ENCODE measurements around the gene PWWP2B. TPM values are rescaled to one million over a fixed set of nuclear protein-coding genes. Genes with fewer than 3 reads are reported as not detected.

The PWWP2B gene
- total and polyA plus RNA-seq, 2 of the 8 experiments (the other 6 are each of a cell fraction or from before 2014, with no cell fraction given): 5.3 to 10.8 TPM

- DNase-seq (ENCODE audit: low read depth in 1 of 2, low spot score in 2 of 2): no peak
- no peak overlapping the region for H4K5ac ChIP-seq (ENCODE audit: insufficient read length, low read depth, low read length)
- no peak for FAIRE-seq
- no peak overlapping the region for H3K23ac ChIP-seq (ENCODE audit: insufficient read length)
- no peaks in the 10 kb centered on the region for H3K9me3 ChIP-seq (ENCODE audit: insufficient read depth in 2 of 2, low read depth in 1 of 2, low read length in 1 of 2)
- H3K4me3 ChIP-seq (ENCODE audit: extremely low read depth in 1 of 4, insufficient read depth in 2 of 4, low read depth in 3 of 4, low read length in 4 of 4): no peak overlapping the region
- no peak overlapping the region for H3K56ac ChIP-seq (replicated peaks; ENCODE audit: insufficient read length, low read depth, low read length)
- H2AFZ ChIP-seq (ENCODE audit: low read length): no peak overlapping the region
- peaks cover 0 to 6% (median 0%) of the 10 kb centered on the region in 4 experiments; a peak in 2 of 7 replicates for H3K27me3 ChIP-seq (replicated peaks in 1 of 4; ENCODE audit: control insufficient read depth in 3 of 4, extremely low read depth in 1 of 4, insufficient read depth in 3 of 4, low read length in 3 of 4)
- H3K4me1 ChIP-seq (replicated peaks in 1 of 4; ENCODE audit: control insufficient read depth in 3 of 4, insufficient read depth in 4 of 4, low read length in 3 of 4): peaks cover 0 to 6% (median 2%) of the 10 kb centered on the region in 4 experiments; a peak in 3 of 7 replicates
- H3K9ac ChIP-seq (replicated peaks in 1 of 4; ENCODE audit: extremely low read depth in 1 of 4, low read depth in 3 of 4, low read length in 3 of 4): 0 out of 7 replicates have a peak overlapping the region, but pooled peaks of 1 of the 4 experiments have one; percentile 9
- peak overlapping the region; percentile 46; the same call in 1 of the 2 replicates for H2BK15ac ChIP-seq (ENCODE audit: low read length)
- no peak for TF ChIP-seq TCF12 (IDR thresholded peaks at IDR 0.05; ENCODE audit: low read depth, low read length)
- TF ChIP-seq YY1 (IDR thresholded peaks at IDR 0.05; ENCODE audit: low read depth, low read length): no peak
- TF ChIP-seq SIN3A (conservative IDR thresholded peaks at IDR 0.05 in 1 of 2, IDR thresholded peaks at IDR 0.05 in 1 of 2; ENCODE audit: low read depth in 1 of 2, low read length in 2 of 2): no peak
- no peak for TF ChIP-seq TAF1 (IDR thresholded peaks at IDR 0.05; ENCODE audit: low read depth, low read length)
- TF ChIP-seq TBP (IDR thresholded peaks at IDR 0.05; ENCODE audit: low read depth, low read length): no peak
- TF ChIP-seq POU5F1 (IDR thresholded peaks at IDR 0.05; ENCODE audit: low read depth, low read length): no peak
- TF ChIP-seq SIRT6 (IDR thresholded peaks at IDR 0.05; ENCODE audit: low read length): no peak
- no peak for TF ChIP-seq RNF2 (IDR thresholded peaks at IDR 0.05; ENCODE audit: borderline replicate concordance, low read depth, low read length, missing control alignments, poor library complexity, severe bottlenecking)
- no peak for TF ChIP-seq CBX5 (IDR thresholded peaks at IDR 0.05; ENCODE audit: low read depth, low read length)
- no peak for TF ChIP-seq MAFK (IDR thresholded peaks at IDR 0.05; ENCODE audit: low read depth, low read length)
- no peak for TF ChIP-seq SIX5 (IDR thresholded peaks at IDR 0.05; ENCODE audit: low read depth, low read length)
- H3K18ac ChIP-seq (ENCODE audit: extremely low read depth, low read length): no peak overlapping the region
- peak overlapping the region; percentile 65 for H4K91ac ChIP-seq (replicated peaks; ENCODE audit: insufficient read length, low read length)
- WGBS, 2 experiments (ENCODE audit: extremely low coverage in 1 of 2, insufficient coverage in 1 of 2, insufficient read length in 1 of 2, insufficient replicate concordance in 2 of 2, low coverage in 1 of 2, low lambda C conversion rate in 2 of 2, missing lambda C conversion rate in 1 of 2): 87% methylated on average over 16 of the region's 17 CpGs; no CpG with 5 or more reads in 1 of the 2 experiments
- no peak overlapping the region for H3K27ac ChIP-seq (ENCODE audit: low read depth, low read length)
- no peaks in the 10 kb centered on the region for H3K79me1 ChIP-seq (ENCODE audit: low read depth, low read length)
- CTCF ChIA-PET (ENCODE audit: partially characterized antibody): interaction anchor here (0.7 to 4.4 kb wide), 12 partner anchors 11 to 263 kb away, joined by 3 to 28 read pairs (median 5); no protein-coding TSS in a partner anchor
- no peaks in the 10 kb centered on the region for H3K36me3 ChIP-seq (ENCODE audit: control insufficient read depth in 2 of 4, insufficient read depth in 4 of 4, low read length in 3 of 4)
- no peaks in the 10 kb centered on the region for H3K23me2 ChIP-seq (ENCODE audit: low read depth, low read length)
- no peaks in the 10 kb centered on the region for H3K79me2 ChIP-seq (ENCODE audit: control insufficient read depth in 1 of 2, insufficient read depth in 2 of 2, low read length in 2 of 2)
- no peak overlapping the region for H3K4ac ChIP-seq (replicated peaks; ENCODE audit: insufficient read length, low read depth, low read length)
- H2BK12ac ChIP-seq (ENCODE audit: low read depth, low read length): peak overlapping the region; percentile 9; the same call in 1 of the 2 replicates
- H2BK120ac ChIP-seq (replicated peaks; ENCODE audit: low read depth, low read length): no peak overlapping the region
- 0 out of 2 replicates have a peak overlapping the region, but pooled peaks have one; percentile 48 for H2BK20ac ChIP-seq (ENCODE audit: low read length)
- no peak overlapping the region for H2BK5ac ChIP-seq (ENCODE audit: low read depth, low read length)
- no peak overlapping the region for H3K4me2 ChIP-seq (ENCODE audit: insufficient read depth in 1 of 2, low read depth in 2 of 2, low read length in 2 of 2)
- H4K8ac ChIP-seq (ENCODE audit: extremely low read depth, insufficient read depth, low read length): no peak overlapping the region
- POLR2A ChIA-PET (ENCODE audit: partially characterized antibody): no interaction called here
- peak overlapping the region; percentile 67; the same call in 1 of the 2 replicates for H2AK5ac ChIP-seq (ENCODE audit: low read depth, low read length)
- peaks cover 0 to 1% of the 10 kb centered on the region in 2 experiments for H4K20me1 ChIP-seq (replicated peaks in 1 of 2; ENCODE audit: control insufficient read depth in 1 of 2, insufficient read depth in 2 of 2, low read length in 2 of 2)
- H3K14ac ChIP-seq (ENCODE audit: insufficient read length): no peak overlapping the region
Observed at GRCh38 chr10:132455986-132456847, 59.2 kb downstream of the PWWP2B start.

Measured in H1 (cell line).